AG04450 (cell line): ENCODE measurements around the gene WDR4. TPM values are rescaled to one million over a fixed set of nuclear protein-coding genes. Genes with fewer than 3 reads are reported as not detected.
"Not testable (repeated sequence)": the region's sequence is repeated elsewhere in the genome, so short reads cannot be mapped to it uniquely, and the experiment has no call there.

Experiments
- CTCF ChIA-PET: fragments of 300-600, 350-600 bp; formaldehyde crosslinking; extraction: SDS; loops from one replicate; lab custom pipeline; 2022; ENCODE audit warnings: antibody characterized with exemption, inconsistent platforms; lab: Charles Lee
- POLR2A ChIA-PET: fragments of 350-600 bp; formaldehyde crosslinking; extraction: SDS; loops from one replicate; lab custom pipeline; 2021; ENCODE audit warnings: antibody characterized with exemption, inconsistent platforms; lab: Yijun Ruan, JAX
- DNase-seq: peaks from one replicate; pipeline ENCODE4 v3.0.0-alpha.2; 2011; ENCODE audit warnings: low read depth, low spot score
- H3K27ac ChIP-seq: one replicate; pipeline ENCODE4 v1.5.1; 2012; ENCODE audit warnings: low read depth, low read length, control low read depth
- H3K27me3 ChIP-seq: one replicate; pipeline ENCODE4 v1.6.0; 2012; ENCODE audit warnings: low read length; ENCODE audit not compliant: control insufficient read depth, insufficient read depth
- H3K4me3 ChIP-seq: 2 replicates; pipeline ENCODE4 v1.5.1; 2011; ENCODE audit warnings: mild to moderate bottlenecking, low read depth, low read length, control low read depth
- H3K9me3 ChIP-seq: 2 replicates; pipeline ENCODE4 v1.5.1; 2012; ENCODE audit warnings: low read length; ENCODE audit not compliant: control insufficient read depth, insufficient read depth
- polyA plus RNA-seq: library from polyadenylated mRNA; depleted of rRNA; stranded (reverse); fragments of >200 nt; gene quantifications from 2 replicates; pipeline ENCODE4 v1.2.3, GENCODE V29; 2011
- TF ChIP-seq, protein P1 (sequence below): IDR thresholded peaks from 2 replicates; pipeline ENCODE4 v1.5.1; 2011; ENCODE audit warnings: low read depth, low read length, control low read depth, inconsistent platforms

WDR4 gene
- polyA plus RNA-seq, 1 experiment = 8.9 TPM

DNA sequence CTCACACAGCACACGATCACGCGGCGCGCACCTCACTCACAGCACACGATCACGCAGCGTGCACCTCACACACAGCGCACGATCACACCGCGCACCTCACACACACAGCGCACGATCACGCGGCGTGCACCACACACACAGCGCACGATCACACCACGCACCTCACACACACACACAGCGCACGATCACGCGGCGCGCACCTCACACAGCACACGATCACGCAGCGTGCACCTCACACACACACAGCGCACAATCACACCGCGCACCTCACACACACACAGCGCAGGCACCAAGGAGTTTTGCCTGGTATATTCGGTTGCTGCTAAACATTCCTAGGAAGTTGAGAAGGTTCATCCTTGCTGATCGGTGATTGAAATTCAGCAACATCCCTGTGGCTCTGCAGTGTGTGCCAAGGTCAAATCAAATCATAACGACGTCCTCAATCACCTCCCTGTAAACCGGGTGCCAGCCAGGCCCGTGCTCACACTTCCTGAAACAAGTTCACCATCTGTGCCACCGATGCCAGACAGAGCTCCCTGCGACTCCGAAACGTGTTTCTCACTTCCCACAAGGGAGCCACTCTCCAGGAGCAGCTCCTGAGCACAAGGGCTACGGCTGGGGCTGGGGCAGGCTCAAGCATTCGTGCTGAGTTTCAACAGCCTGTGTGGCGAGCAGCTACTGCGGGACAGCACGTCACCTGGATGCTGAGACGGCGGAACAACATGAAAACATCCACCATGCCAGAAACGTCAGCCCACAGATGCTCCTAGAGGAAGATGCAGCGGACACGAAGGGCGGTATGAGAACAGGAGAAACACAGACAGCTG lies 30.2 kb downstream of the WDR4 start:
- no peak overlapping the region for H3K27ac ChIP-seq
- CTCF ChIA-PET = no interaction called here
- no peaks in the 10 kb centered on the region; the same call in 1 of the 2 replicates for H3K9me3 ChIP-seq
- DNase-seq = no peak
- TF ChIP-seq, protein P1, sequence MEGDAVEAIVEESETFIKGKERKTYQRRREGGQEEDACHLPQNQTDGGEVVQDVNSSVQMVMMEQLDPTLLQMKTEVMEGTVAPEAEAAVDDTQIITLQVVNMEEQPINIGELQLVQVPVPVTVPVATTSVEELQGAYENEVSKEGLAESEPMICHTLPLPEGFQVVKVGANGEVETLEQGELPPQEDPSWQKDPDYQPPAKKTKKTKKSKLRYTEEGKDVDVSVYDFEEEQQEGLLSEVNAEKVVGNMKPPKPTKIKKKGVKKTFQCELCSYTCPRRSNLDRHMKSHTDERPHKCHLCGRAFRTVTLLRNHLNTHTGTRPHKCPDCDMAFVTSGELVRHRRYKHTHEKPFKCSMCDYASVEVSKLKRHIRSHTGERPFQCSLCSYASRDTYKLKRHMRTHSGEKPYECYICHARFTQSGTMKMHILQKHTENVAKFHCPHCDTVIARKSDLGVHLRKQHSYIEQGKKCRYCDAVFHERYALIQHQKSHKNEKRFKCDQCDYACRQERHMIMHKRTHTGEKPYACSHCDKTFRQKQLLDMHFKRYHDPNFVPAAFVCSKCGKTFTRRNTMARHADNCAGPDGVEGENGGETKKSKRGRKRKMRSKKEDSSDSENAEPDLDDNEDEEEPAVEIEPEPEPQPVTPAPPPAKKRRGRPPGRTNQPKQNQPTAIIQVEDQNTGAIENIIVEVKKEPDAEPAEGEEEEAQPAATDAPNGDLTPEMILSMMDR = no peak
- no peaks in the 10 kb centered on the region for H3K27me3 ChIP-seq
- H3K4me3 ChIP-seq = no peak overlapping the region
- POLR2A ChIA-PET = no interaction called here

DNA sequence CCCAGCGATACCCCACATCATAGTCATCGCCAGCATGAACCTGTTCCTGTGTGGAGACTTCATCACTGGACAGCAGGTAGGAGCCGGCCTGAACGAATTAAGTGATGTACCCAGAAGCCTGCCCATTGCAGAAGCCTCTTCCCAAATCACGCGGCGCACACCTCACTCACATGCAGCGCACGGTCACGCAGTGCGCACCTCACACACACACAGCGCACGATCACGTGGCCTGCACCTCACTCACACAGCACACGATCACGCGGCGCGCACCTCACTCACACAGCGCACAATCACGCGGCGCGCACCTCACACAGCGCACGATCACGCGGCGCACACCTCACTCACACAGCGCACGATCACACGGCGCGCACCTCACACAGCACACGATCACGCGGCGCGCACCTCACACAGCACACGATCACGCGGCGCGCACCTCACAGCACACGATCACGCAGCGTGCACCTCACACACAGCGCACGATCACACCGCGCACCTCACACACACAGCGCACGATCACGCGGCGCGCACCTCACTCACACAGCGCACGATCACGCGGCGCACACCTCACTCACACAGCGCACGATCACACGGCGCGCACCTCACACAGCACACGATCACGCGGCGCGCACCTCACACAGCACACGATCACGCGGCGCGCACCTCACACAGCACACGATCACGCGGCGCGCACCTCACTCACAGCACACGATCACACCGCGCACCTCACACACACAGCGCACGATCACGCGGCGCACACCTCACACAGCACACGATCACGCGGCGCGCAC lies 31.0 kb downstream of the WDR4 start:
- CTCF ChIA-PET, H3K27ac ChIP-seq, H3K9me3 ChIP-seq, POLR2A ChIA-PET, H3K4me3 ChIP-seq, DNase-seq, H3K27me3 ChIP-seq: not testable (repeated sequence)

DNA sequence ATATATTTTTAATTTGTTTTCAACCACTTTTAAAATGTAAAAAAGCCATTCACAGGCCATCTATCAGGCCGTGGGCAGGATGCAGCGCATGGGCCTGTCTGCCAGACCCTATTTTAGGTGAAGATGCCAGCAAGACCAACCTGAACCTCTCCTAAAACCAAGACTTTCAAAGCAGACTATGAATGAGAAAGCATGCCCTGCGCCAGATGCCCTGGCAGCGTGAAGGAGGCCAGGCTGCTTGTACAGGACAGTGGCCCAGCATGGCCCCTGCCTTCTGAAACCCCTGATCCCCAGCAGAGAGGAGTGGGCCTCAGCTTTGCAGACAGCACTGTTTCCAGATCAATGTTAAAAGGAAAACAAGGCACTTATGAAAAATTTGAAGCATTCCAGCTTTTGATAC lies 31.6 kb downstream of the WDR4 start:
- ChIA-PET CTCF (no interaction called here), POLR2A (no interaction called here)
- Histone ChIP-seq H3K4me3 (no peak overlapping the region), H3K27ac (no peak overlapping the region), H3K9me3 (no peaks in the 10 kb centered on the region; the same call in 1 of the 2 replicates), H3K27me3 (no peaks in the 10 kb centered on the region)
- TF ChIP-seq, protein P1 = no peak
- no peak for DNase-seq

DNA sequence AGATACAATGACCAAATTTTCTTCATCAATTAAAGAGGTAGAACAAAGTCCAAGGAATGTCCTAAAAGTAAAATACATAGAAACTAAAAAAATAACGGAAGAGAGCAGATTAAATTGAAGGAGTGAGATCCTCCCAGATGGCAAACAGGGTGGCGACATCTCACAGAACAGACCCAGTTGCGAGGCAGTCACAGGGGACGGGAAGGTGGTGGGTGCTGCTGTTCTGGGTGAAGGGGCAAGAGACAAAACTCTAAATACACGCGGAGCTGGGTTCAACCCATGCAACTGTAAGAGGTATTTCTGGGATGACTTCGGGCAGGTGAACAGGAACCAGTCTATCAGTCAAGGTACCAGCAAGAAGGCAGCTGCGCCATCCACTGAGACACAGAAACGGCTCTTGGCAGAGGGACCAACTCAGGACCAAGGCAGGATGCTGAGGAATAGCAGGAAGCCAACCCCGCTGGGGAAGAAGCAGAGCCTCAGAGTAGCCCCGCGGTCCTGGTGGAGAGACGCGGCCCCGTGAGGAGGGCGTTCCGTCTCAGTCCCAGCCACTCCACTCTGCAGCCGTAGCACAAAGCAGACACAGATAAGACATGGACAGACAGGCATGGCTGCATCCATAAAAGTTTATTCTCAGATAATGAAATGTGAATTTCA lies 32.2 kb downstream of the WDR4 start:
- POLR2A ChIA-PET = no interaction called here
- TF ChIP-seq, protein P1 = no peak
- Histone ChIP-seq H3K9me3 (no peaks in the 10 kb centered on the region; the same call in 1 of the 2 replicates), H3K27me3 (no peaks in the 10 kb centered on the region), H3K27ac (no peak overlapping the region), H3K4me3 (no peak overlapping the region)
- DNase-seq = no peak
- CTCF ChIA-PET = no interaction called here

DNA sequence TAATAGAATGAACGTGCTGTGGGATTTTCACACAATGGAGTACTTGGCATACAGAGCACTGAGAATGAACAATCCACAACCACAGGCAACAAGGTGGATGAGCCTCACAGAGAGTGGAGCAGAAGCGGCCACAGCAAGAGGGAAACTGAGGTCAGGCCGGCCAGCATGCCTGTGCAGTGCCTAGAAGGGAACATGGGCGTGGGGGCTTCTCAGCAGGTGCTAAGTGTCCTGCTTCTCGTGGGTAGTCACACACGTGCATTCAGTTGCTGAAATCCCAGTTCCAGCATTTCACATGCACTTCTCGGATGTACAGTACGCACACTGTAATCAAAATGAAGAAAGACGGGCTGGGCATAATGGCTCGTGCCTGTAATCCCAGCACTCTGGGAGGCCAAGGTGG lies 33.1 kb downstream of the WDR4 start:
- Histone ChIP-seq H3K27me3 (no peaks in the 10 kb centered on the region), H3K27ac (no peak overlapping the region), H3K9me3 (no peaks in the 10 kb centered on the region; the same call in 1 of the 2 replicates), H3K4me3 (no peak overlapping the region)
- DNase-seq = no peak
- CTCF ChIA-PET = no interaction called here
- POLR2A ChIA-PET = no interaction called here
- TF ChIP-seq, protein P1 = no peak
